Activated CD4-positive, alpha-beta T cell treated with anti-CD3 and anti-CD28 coated beads, Interleukin-2, amount 50 U/mL, for 48 hours (primary cell): ENCODE data around the gene LRRC57.

Experiments
- DNase-seq, 2 experiments: peaks; one replicate each; pipeline ENCODE4 v3.0.0-alpha.2; 2020

Gene LRRC57

GRCh38 chr15:42549741-42550392, 1.3 kb upstream of the LRRC57 start:
- DNase-seq: no peak

- DNase-seq: peak in 1 of 2 experiments; percentile 10
Observed at GRCh38 chr15:42549032-42549491, 469 bp upstream of the LRRC57 start.

- no peak for DNase-seq
Observed at GRCh38 chr15:42547918-42548248, 710 bp downstream of the LRRC57 start.

- no peak for DNase-seq
Observed at GRCh38 chr15:42544853-42545629, 3.6 kb downstream of the LRRC57 start.

GRCh38 chr15:42533246-42533645, 15.3 kb downstream of the LRRC57 start:
- no peak for DNase-seq

GRCh38 chr15:42528970-42529369, 19.6 kb downstream of the LRRC57 start:
- no peak for DNase-seq

- DNase-seq: no peak
Observed at GRCh38 chr15:42523331-42523730, 25.3 kb downstream of the LRRC57 start.

GRCh38 chr15:42511007-42511391, 37.6 kb downstream of the LRRC57 start:
- DNase-seq: no peak

GRCh38 chr15:42510258-42511006, 38.2 kb downstream of the LRRC57 start:
- no peak for DNase-seq

- no peak for DNase-seq
Observed at GRCh38 chr15:42508263-42508690, 40.3 kb downstream of the LRRC57 start.

- no peak for DNase-seq
Observed at GRCh38 chr15:42507514-42507913, 41.1 kb downstream of the LRRC57 start.

- no peak for DNase-seq
Observed at GRCh38 chr15:42504631-42505030, 44.0 kb downstream of the LRRC57 start.

- no peak for DNase-seq
Observed at GRCh38 chr15:42503825-42504224, 44.8 kb downstream of the LRRC57 start.

- no peak for DNase-seq
Observed at GRCh38 chr15:42502477-42502876, 46.1 kb downstream of the LRRC57 start.

- DNase-seq: no peak
Observed at GRCh38 chr15:42499858-42500609, 48.6 kb downstream of the LRRC57 start.

- no peak for DNase-seq
Observed at GRCh38 chr15:42498212-42499068, 50.2 kb downstream of the LRRC57 start.

GRCh38 chr15:42495361-42496212, 53.0 kb downstream of the LRRC57 start, which contains the start of gene SNAP23:
Gene SNAP23, plus strand, starts transcription at chr15:42495634. Its CDS starts 16,213 bp downstream, at chr15:42511847.
- peak; percentile 78 to 86 for DNase-seq

GRCh38 chr15:42494998-42495360, 53.6 kb downstream of the LRRC57 start:
- DNase-seq: no peak

GRCh38 chr15:42493679-42494078, 54.9 kb downstream of the LRRC57 start:
- DNase-seq: no peak

GRCh38 chr15:42491539-42492225, 56.9 kb downstream of the LRRC57 start:
- no peak for DNase-seq
